NCI-H526 (cell line): ENCODE data around the gene FBXO7.

Source experiments
- DNase-seq, 2 experiments: peaks; one replicate each; lab custom pipeline; 2025; lab: John Stamatoyannopoulos, UW

The FBXO7 gene

GRCh38 chr22:32490279-32490678 lies 15.7 kb downstream of the FBXO7 start:
- no peak for DNase-seq

DNA sequence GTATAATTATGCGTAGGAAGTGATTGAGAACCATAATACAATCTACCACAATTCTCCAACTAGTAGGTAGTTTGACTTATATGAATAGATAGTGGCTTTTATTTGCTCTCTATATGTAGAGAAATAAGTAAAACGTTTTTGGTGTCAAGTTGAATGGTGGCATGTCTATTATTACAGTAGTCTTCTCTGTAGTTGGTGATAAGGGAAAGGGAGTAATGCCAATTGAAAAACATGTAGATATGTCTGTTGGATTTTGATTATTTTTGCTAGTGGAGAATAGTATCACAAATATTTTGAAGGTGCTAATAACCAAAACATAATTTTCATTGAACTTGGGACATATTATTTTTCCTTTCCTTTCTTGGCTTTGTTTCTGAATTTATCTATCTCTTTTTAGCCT lies 17.5 kb downstream of the FBXO7 start:
- DNase-seq = no peak

- DNase-seq = no peak
Observed at GRCh38 chr22:32493551-32493950, 18.9 kb downstream of the FBXO7 start.

GRCh38 chr22:32494971-32495370 lies 20.4 kb downstream of the FBXO7 start:
- DNase-seq = no peak

- DNase-seq = no peak
Observed at GRCh38 chr22:32499666-32500065, 25.1 kb downstream of the FBXO7 start.

DNA sequence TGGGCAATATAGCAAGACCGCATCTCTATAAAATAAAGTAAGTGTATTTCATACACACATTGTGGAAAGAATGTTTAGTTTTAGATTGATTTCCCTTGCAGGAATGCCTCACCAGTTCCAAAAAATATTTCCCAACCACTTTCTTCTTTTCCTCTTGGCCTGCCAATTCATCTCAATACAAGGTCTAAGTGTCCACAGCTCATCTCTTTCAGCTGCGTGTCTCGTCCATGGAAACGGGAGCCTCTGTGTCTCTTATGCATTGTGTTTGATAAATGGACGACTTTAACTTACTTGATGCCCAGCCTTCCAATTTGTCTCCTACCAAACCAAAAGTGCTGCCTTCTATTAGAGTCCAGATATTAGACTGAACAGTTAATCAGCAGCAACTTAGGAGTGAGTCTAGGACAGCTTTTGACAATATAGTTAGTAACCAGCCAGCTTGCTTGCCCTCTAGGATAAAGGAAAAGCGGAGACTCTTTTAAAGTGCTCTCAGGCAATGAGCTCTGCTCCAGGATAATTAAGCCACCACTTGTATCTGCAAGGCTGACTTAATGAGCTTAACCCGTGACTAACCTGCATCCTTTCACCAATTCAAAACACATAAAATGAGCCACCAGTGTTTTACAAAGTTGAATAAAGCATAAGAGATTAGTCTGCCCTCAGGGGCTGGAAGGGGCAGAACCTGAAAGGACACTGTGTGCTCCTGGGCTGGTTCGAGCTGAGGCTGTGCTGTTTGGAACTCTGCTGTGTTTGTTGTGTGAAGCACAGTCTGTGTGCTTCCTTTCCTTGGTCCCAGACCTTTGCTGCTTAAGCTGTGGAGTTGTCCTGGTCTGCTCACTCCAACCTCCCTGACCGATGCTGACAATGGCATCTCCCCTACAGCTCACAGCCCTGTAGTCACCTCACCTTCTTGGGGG lies 27.5 kb downstream of the FBXO7 start:
- DNase-seq = no peak

DNA sequence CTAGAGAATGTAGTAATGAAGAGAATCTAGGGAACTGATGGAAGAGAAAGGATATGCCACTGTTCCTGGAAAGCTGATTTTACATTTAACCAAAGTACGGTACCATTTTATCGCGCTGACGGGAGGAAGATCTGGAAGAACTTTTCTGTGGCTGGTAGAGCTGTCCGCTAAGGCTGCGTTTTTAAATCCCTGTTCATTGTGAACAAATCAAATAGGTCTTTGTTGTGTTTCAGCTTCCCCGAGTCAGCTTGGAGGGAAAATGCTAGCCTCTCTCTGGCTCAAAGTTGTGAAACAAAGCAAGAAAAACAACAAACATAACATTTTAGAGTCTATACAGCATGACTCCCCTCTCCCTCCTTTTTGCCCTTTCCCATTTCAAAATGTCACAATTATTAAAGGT lies 34.4 kb downstream of the FBXO7 start:
- no peak for DNase-seq

DNA sequence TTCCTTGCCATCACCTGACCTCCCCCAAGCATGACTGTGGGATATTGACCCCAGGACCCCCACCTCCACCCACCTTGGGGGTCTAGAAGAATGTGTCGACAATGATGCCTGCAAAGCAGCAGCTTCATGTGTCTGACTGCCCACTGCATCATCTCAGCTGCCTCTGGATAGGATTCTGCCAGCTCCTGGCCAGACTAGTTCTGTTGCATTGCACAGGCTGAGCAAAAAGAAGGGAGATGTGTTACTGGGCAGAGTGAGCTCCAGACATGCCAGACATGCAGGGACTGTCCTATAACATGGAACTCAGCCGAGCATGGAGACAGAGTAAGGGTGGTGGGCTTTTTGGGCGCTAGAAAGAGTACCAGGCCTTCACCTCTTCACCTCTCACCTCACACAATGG lies 36.7 kb downstream of the FBXO7 start:
- no peak for DNase-seq

- DNase-seq = no peak
Observed at GRCh38 chr22:32511776-32512175, 37.2 kb downstream of the FBXO7 start.

GRCh38 chr22:32512267-32512982 lies 37.8 kb downstream of the FBXO7 start:
- DNase-seq = no peak

GRCh38 chr22:32515084-32515483 lies 40.5 kb downstream of the FBXO7 start:
- no peak for DNase-seq

GRCh38 chr22:32517488-32517887 lies 42.9 kb downstream of the FBXO7 start:
- no peak for DNase-seq

GRCh38 chr22:32517921-32518320 lies 43.3 kb downstream of the FBXO7 start:
- no peak for DNase-seq

DNA sequence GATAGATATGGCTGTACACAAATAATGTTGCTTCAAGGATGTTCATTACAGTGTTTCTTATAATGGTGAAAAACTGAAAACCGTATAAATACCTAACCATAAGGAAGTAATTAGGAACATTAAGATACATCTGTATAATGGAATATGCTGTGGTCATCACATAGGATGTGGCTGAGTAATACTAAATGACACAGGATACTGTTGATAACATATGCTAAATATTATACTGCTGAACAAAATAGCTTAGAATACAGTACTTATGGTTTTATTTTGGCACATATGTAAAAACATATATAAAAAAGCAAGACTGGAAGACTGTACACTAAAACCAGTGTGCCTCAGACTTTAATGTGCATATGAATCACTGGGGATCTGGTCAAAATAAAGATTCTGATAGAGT lies 43.8 kb downstream of the FBXO7 start:
- DNase-seq = no peak

DNA sequence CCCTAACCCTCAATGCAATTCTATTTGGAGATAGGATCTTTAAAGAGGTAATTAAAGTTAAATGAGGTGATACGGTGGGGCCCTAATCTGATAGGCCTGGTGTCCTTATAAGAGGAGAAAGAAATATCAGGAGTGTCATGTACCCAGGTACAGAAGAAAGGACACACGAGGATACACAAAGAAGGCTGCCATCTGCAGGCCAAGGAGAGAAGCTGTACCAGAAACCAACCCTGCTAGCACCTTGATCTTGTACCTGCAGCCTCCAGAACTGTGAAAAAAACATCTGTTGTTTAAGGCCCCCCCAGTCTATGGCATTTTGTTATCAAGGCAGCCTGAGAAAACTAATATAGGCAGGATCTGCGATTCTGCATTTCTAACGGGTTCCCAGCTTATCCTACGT lies 44.2 kb downstream of the FBXO7 start:
- peak in 1 of 2 experiments; percentile 11 for DNase-seq

- no peak for DNase-seq
Observed at GRCh38 chr22:32520612-32521011, 46.0 kb downstream of the FBXO7 start.

DNA sequence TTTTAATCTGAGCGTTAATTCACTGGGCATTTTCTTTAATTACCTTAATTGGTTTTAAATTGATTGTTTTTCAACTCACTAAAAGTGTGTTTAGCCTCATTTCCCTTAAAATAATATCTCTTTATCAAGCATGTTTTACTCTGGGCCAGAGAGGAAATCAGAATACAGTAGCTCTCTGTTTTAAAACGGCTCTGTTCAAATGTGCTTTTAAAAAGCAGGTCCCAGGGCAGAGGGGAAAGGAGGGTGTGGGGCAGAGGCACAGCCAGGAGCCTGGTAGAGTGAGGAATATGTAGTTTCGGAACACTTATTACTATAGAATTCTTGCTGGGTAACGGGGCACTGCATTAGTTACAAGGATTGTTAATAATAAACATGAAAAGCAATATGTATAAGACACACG lies 47.6 kb downstream of the FBXO7 start:
- no peak for DNase-seq

GRCh38 chr22:32527756-32528155 lies 53.1 kb downstream of the FBXO7 start:
- no peak for DNase-seq

DNA sequence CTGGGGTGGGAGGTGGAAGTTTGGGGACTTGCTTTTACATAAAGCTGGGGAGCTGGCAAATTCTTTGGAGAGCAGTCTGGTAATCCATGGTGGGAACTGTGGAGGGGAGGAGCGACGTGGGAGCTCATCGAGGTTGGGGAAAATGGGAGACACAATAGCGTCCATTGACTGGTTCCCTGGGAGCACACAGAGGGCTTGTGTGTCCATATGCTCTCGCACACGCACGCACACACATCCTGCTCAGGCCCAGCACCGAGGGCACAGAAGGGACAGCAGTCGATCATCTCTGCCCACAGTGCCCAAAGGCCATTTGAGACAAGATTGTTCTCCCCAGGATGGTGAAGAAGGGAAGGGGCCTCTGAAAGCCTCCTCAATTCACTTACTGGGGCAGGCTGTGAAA lies 53.7 kb downstream of the FBXO7 start:
- no peak for DNase-seq

DNA sequence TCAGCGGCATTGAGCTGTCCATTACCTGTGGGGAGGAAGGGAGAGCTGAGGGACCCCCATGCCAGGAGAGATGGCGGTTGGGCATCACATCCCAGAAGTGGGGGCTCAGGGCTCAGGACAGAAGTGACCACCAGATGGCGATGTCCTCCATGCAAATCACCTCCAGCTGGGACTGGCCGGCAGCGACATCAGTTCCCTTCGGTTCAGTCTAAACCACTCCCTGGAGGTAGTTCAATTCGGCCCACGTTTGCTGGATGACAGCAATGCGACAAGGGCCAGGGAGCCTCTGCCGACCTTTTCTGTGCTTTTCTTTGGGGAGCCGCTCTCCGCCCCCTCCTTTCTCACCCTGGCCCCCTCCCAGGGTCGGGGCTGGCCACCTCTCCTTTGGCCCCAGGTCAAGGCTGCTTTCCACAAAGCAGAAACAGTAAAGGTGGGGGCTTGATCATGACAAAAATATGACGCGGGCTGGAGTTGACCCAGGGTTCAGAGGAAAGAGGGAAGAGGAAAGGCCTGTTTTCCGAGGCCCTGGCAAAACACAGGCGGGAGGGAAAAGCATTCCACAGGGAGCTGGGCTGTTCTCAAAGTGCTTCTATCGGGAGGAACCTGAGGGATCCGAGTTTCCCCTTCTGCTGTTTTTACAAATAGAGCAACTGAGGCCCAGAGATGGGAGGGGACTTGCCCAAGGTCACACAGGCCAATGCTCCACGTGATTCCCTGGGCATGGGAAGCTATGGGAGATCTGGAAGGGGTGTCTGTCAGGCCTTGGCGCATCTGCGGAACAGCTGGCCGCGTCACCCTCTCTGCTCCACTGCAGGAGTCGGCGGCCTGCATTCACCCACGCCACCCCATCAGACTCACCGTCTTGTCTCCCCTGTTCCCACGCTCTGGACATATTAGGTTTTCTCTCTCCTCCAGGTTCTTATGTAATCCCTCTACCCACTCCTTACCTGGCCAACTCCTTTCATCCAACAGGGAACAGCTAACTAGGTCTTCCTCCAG lies 54.7 kb downstream of the FBXO7 start:
- DNase-seq = peak in 1 of 2 experiments; percentile 68

DNA sequence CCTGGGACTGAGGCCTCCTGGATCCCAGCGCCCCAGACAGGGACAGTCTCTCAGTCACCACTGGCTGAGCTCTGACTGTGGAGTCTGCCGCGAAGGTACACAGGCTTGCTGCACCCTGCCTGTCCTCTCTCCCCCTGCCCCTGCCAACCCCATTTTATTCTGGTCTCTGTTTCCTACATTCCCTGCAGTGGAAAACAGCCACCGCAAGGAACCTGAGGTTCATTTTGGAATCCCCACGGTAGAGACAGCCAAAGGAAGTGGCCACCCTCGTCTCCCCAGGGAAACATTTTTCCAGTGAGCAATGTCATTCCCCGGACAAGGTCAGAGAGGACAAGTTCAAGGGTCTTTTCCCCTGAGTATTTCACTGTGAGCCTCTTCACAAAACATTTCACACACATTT lies 56.6 kb downstream of the FBXO7 start:
- DNase-seq = no peak
